ENCODE results near the gene PXN. TPM values are rescaled to one million over a fixed set of nuclear protein-coding genes. Genes with fewer than 3 reads are reported as not detected.

The PXN gene
- polyA plus RNA-seq, 2 of the 4 experiments (the other 2 are of a cell fraction): 40.1 to 97.0 TPM

DNA sequence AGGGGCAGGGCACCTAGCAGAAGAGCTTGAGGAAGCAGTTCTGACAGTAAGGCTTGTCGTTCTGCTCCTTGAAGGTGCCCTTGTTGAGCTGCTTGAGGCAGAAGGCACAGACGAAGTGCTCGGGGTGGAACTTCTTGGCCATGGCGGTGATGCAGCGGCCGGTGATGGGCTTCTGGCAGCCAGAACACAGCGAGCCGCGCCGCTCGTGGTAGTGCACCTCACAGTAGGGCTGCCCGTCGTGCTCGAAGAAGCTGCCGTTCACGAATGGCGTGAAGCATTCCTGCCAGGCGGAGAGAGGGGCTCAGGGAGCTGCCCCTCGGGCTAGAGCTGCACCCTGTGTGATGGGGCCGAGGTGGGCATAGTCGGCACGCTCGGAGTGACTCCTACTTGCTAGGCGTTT, 53.2 kb downstream of the PXN start:
- ATAC-seq (no peak), DNase-seq (ENCODE audit: low read depth in 1 of 2, low spot score in 1 of 2) (no peak), FAIRE-seq (no peak)
- Histone ChIP-seq H3K27ac (no peak overlapping the region), H3K4me2 (no peak overlapping the region), H3K4me3 (no peak overlapping the region), H3K4me1 (no peaks in the 10 kb centered on the region), H3K9me3 (no peaks in the 10 kb centered on the region)
- WGBS (ENCODE audit: missing lambda C conversion rate): 94% methylated on average over 24 of the region's 24 CpGs
- POLR2A ChIA-PET: interaction anchor here (1.9 kb wide), 1 partner anchor 11 kb away, joined by 8 read pairs; the partner anchor contains the start of gene RPLP0
- TF ChIP-seq RFX5 (IDR thresholded peaks at IDR 0.05) (no peak), SMC3 (IDR thresholded peaks at IDR 0.05) (no peak), RARB (CRISPR knock-in tag; IDR thresholded peaks at IDR 0.05) (no peak), CBX8 (IDR thresholded peaks at IDR 0.05) (no peak)
- TF ChIP-seq, protein P1, sequence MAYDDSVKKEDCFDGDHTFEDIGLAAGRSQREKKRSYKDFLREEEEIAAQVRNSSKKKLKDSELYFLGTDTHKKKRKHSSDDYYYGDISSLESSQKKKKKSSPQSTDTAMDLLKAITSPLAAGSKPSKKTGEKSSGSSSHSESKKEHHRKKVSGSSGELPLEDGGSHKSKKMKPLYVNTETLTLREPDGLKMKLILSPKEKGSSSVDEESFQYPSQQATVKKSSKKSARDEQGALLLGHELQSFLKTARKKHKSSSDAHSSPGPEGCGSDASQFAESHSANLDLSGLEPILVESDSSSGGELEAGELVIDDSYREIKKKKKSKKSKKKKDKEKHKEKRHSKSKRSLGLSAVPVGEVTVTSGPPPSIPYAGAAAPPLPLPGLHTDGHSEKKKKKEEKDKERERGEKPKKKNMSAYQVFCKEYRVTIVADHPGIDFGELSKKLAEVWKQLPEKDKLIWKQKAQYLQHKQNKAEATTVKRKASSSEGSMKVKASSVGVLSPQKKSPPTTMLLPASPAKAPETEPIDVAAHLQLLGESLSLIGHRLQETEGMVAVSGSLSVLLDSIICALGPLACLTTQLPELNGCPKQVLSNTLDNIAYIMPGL (CRISPR knock-in tag; IDR thresholded peaks at IDR 0.05; ENCODE audit: borderline replicate concordance): no peak
- CTCF ChIA-PET: interaction anchor here (0.9 to 18.1 kb wide), 5 partner anchors 9 to 74 kb away, joined by 3 to 308 read pairs (median 5); no protein-coding TSS in a partner anchor

DNA sequence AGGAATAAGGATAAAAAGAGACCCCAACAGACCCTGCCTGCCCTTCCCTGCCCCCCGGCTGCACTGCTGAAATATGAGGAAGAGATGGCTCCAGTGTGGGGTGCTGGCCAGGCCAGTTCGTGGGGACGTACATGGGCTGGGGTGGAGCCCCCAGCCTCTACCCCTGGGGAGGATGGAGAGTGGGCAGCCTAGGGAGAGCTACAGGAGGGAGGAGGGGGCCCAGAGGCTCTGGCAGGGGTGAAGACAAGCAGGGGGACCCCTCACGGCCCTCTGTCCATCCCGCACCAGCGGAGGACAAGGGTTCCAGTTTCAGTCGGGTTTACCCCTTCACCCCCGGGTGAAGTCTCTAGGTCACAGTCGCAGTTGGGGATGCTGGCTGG, 53.6 kb downstream of the PXN start:
- H3K4me2 ChIP-seq: no peak overlapping the region
- no peak for TF ChIP-seq ZNF302 (CRISPR knock-in tag; IDR thresholded peaks at IDR 0.05)
- TF ChIP-seq, protein P2, sequence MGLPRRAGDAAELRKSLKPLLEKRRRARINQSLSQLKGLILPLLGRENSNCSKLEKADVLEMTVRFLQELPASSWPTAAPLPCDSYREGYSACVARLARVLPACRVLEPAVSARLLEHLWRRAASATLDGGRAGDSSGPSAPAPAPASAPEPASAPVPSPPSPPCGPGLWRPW (IDR thresholded peaks at IDR 0.05): no peak
- 85% methylated on average over 9 of the region's 9 CpGs for WGBS (ENCODE audit: missing lambda C conversion rate)
- ATAC-seq: no peak
- no peak overlapping the region for H3K4me3 ChIP-seq
- no peaks in the 10 kb centered on the region for H3K4me1 ChIP-seq
- no peaks in the 10 kb centered on the region for H3K9me3 ChIP-seq
- ChIA-PET CTCF (interaction anchor here (1.0 to 18.1 kb wide), 4 partner anchors 8 to 75 kb away, joined by 3 to 308 read pairs (median 6); no protein-coding TSS in a partner anchor), POLR2A (interaction anchor here (1.9 kb wide), 1 partner anchor 11 kb away, joined by 8 read pairs; the partner anchor contains the start of gene RPLP0)
- H3K27ac ChIP-seq: no peak overlapping the region
- no peak for DNase-seq (ENCODE audit: low read depth in 1 of 2, low spot score in 1 of 2)
- FAIRE-seq: no peak

DNA sequence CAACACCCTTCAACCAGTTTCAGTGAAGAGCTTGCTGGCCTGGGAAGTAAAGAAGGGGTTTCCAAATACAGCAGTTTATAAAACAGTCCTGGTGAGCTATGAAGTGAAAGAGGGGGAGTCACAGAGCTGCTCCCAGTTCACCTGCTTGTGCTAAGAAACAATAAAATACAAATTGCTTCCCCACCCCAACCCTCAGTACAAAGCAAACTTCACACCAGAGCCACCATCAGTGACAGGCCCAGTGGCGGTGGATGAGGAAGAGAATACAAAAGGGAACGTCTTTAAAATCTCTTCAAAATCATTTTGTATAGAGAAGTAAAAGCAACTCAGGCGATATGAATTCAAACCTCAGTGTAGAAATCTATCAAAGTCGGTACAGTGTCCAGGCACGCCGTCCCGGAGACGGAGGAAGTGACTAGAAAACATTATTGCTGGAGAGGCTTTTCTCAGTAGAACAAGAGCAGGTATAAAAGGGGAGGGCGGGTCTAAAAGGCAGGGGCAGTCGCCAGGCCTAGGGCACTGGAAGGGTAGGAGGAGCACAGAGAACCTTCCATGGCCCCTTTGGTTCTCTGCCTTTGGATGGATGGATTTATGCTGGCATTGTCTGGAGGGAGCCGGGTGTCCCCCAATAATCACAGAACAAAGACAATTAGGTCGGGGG, 54.2 kb downstream of the PXN start:
- FAIRE-seq (no peak), ATAC-seq (peak in 1 of 2 experiments; percentile 17; a peak in 1 of 6 replicates), DNase-seq (ENCODE audit: low read depth in 1 of 2, low spot score in 1 of 2) (no peak)
- Histone ChIP-seq H3K4me3 (no peak overlapping the region), H3K9me3 (no peaks in the 10 kb centered on the region), H3K4me2 (no peak overlapping the region), H3K4me1 (no peaks in the 10 kb centered on the region), H3K27ac (no peak overlapping the region)
- 92% methylated on average over 12 of the region's 12 CpGs for WGBS (ENCODE audit: missing lambda C conversion rate)
- TF ChIP-seq, protein P3, sequence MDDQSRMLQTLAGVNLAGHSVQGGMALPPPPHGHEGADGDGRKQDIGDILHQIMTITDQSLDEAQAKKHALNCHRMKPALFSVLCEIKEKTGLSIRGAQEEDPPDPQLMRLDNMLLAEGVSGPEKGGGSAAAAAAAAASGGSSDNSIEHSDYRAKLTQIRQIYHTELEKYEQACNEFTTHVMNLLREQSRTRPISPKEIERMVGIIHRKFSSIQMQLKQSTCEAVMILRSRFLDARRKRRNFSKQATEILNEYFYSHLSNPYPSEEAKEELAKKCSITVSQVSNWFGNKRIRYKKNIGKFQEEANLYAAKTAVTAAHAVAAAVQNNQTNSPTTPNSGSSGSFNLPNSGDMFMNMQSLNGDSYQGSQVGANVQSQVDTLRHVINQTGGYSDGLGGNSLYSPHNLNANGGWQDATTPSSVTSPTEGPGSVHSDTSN (IDR thresholded peaks at IDR 0.05): no peak
- TF ChIP-seq POLR2AphosphoS2 (conservative IDR thresholded peaks at IDR 0.05; ENCODE audit: low read length): 0 out of 2 replicates have a peak, but pooled peaks have one; percentile 61
- ChIA-PET POLR2A (interaction anchor here (0.6 to 3.0 kb wide), 3 partner anchors 10 to 19 kb away, joined by 3 to 35 read pairs (median 8); partner anchors contain the start of gene RPLP0), CTCF (interaction anchor here (0.9 to 18.1 kb wide), 6 partner anchors 8 to 75 kb away, joined by 3 to 308 read pairs (median 6); partner anchors contain the start of gene RPLP0)

DNA sequence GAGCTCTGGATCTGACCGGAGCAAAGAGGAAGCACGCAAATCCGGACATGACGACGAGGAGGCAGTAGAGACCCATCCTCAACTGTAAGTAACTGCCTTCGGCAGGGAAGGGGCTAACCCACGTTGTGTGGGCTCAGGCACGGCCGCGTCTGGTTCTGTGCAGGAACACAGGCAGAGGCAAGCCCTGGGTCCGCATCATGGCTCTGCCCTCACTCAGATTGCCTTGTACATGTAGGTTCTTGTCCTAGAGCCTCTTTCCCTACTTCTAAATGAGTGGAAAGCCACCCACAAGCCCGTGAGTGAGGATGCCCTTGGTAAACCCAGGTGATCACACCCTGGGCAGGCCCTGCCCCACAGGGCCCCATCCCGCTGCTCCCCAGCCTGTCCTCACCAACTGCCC, 55.7 kb downstream of the PXN start:
- Histone ChIP-seq H3K4me3 (no peak overlapping the region), H3K9me3 (no peaks in the 10 kb centered on the region), H3K27ac (no peak overlapping the region), H3K4me1 (no peaks in the 10 kb centered on the region), H3K4me2 (no peak overlapping the region)
- WGBS (ENCODE audit: missing lambda C conversion rate): 94% methylated on average over 13 of the region's 13 CpGs
- TF ChIP-seq, protein P4, sequence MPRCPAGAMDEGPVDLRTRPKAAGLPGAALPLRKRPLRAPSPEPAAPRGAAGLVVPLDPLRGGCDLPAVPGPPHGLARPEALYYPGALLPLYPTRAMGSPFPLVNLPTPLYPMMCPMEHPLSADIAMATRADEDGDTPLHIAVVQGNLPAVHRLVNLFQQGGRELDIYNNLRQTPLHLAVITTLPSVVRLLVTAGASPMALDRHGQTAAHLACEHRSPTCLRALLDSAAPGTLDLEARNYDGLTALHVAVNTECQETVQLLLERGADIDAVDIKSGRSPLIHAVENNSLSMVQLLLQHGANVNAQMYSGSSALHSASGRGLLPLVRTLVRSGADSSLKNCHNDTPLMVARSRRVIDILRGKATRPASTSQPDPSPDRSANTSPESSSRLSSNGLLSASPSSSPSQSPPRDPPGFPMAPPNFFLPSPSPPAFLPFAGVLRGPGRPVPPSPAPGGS (IDR thresholded peaks at IDR 0.05): no peak
- no peak for TF ChIP-seq RARB (CRISPR knock-in tag; IDR thresholded peaks at IDR 0.05)
- no peak for TF ChIP-seq FOSB (CRISPR knock-in tag; IDR thresholded peaks at IDR 0.05)
- no peak for TF ChIP-seq CHD4 (IDR thresholded peaks at IDR 0.05; ENCODE audit: borderline replicate concordance)
- TF ChIP-seq CHD2 (IDR thresholded peaks at IDR 0.05; ENCODE audit: low read length, partially characterized antibody): no peak
- TF ChIP-seq ZNF302 (CRISPR knock-in tag; IDR thresholded peaks at IDR 0.05): no peak
- no peak for TF ChIP-seq KDM5A (IDR thresholded peaks at IDR 0.05)
- TF ChIP-seq HOXB5 (CRISPR knock-in tag; IDR thresholded peaks at IDR 0.05): no peak
- no peak for TF ChIP-seq HOXB13 (CRISPR knock-in tag; IDR thresholded peaks at IDR 0.05; ENCODE audit: low read depth)
- no peak for TF ChIP-seq NFE2L2 (conservative IDR thresholded peaks at IDR 0.05; ENCODE audit: low read length)
- no peak for TF ChIP-seq JUNB (IDR thresholded peaks at IDR 0.05)
- TF ChIP-seq ZC3H11A (IDR thresholded peaks at IDR 0.05): no peak
- TF ChIP-seq FOXS1 (CRISPR knock-in tag; IDR thresholded peaks at IDR 0.05): no peak
- no peak for TF ChIP-seq POLR2A (IDR thresholded peaks at IDR 0.05; ENCODE audit: low read length)
- TF ChIP-seq EHMT2 (IDR thresholded peaks at IDR 0.05; ENCODE audit: low read depth): no peak
- no peak for TF ChIP-seq ESRRA (IDR thresholded peaks at IDR 0.05; ENCODE audit: borderline replicate concordance, low read length)
- TF ChIP-seq, protein P5, sequence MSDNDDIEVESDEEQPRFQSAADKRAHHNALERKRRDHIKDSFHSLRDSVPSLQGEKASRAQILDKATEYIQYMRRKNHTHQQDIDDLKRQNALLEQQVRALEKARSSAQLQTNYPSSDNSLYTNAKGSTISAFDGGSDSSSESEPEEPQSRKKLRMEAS (IDR thresholded peaks at IDR 0.05): no peak
- no peak for TF ChIP-seq HEYL (CRISPR knock-in tag; IDR thresholded peaks at IDR 0.05)
- no peak for TF ChIP-seq NPAS2 (CRISPR knock-in tag; IDR thresholded peaks at IDR 0.05; ENCODE audit: borderline replicate concordance)
- TF ChIP-seq MAFK (IDR thresholded peaks at IDR 0.05; ENCODE audit: partially characterized antibody): no peak
- ATAC-seq (peak in 1 of 2 experiments; percentile 14; a peak in 1 of 6 replicates), DNase-seq (ENCODE audit: low read depth in 1 of 2, low spot score in 1 of 2) (no peak), FAIRE-seq (no peak)
- ChIA-PET CTCF (interaction anchor here (0.6 to 18.1 kb wide), 6 partner anchors 9 to 254 kb away, joined by 3 to 308 read pairs (median 4); partner anchors contain the start of gene RPLP0), POLR2A (interaction anchor here (1.3 to 3.0 kb wide), 2 partner anchors 9 to 82 kb away, joined by 5 to 35 read pairs; partner anchors contain the start of genes RNU4-2 and RPLP0)

Data from A549 (cell line).